DND-41 (cell line): ENCODE results near the gene CCHCR1.

Source experiments
- ATAC-seq: fragments of 200-7000 bp; cut with Tn5 transposase; 3 replicates; pipeline ENCODE4 v1.9.1; 2021; ENCODE audit warnings: low read depth; ENCODE audit not compliant: insufficient read depth
- DNase-seq: peaks from one replicate; pipeline ENCODE4 v3.0.0-alpha.2; 2020
- H2AFZ ChIP-seq: 2 replicates; pipeline ENCODE4 v1.6.0; 2012; ENCODE audit warnings: low read depth, low read length
- H3K27ac ChIP-seq: 2 replicates; pipeline ENCODE4 v1.5.1; 2012; ENCODE audit warnings: low read length, inconsistent platforms
- H3K27me3 ChIP-seq: fragments of 200-600 bp; sonication (generic); 2 replicates; pipeline ENCODE4 v1.6.0; 2012; ENCODE audit warnings: low read length, mild to moderate bottlenecking, inconsistent platforms; ENCODE audit not compliant: insufficient read depth, poor library complexity
- H3K36me3 ChIP-seq: 2 replicates; pipeline ENCODE4 v1.5.1; 2012; ENCODE audit warnings: low read length, inconsistent platforms; ENCODE audit not compliant: insufficient read depth
- H3K4me1 ChIP-seq: 2 replicates; pipeline ENCODE4 v1.5.1; 2012; ENCODE audit warnings: mild to moderate bottlenecking, low read length; ENCODE audit not compliant: insufficient read depth
- H3K4me2 ChIP-seq: 2 replicates; pipeline ENCODE4 v1.6.0; 2012; ENCODE audit warnings: mild to moderate bottlenecking, moderate library complexity, low read length, inconsistent platforms; ENCODE audit not compliant: insufficient read depth
- H3K4me3 ChIP-seq, 2 experiments: fragments of 200-600 bp in 1 of 2; shearing (Covaris generic) in 1 of 2; 2 replicates each; pipeline ENCODE4 v1.5.1; 2012 to 2016; ENCODE audit warnings: inconsistent platforms in 2 of 2, low read length in 2 of 2, mild to moderate bottlenecking in 2 of 2, low read depth in 1 of 2, moderate library complexity in 1 of 2
- H3K79me2 ChIP-seq: 2 replicates; pipeline ENCODE4 v1.6.0; 2012; ENCODE audit warnings: low read length, inconsistent platforms; ENCODE audit not compliant: insufficient read depth
- H3K9ac ChIP-seq: 2 replicates; pipeline ENCODE4 v1.6.0; 2012; ENCODE audit warnings: low read depth, mild to moderate bottlenecking, inconsistent platforms, low read length, moderate library complexity
- H3K9me3 ChIP-seq: 2 replicates; pipeline ENCODE4 v1.5.1; 2012; ENCODE audit warnings: low read length, moderate library complexity, mild to moderate bottlenecking, inconsistent platforms; ENCODE audit not compliant: insufficient read depth, severe bottlenecking
- H4K20me1 ChIP-seq: 2 replicates; pipeline ENCODE4 v1.6.0; 2012; ENCODE audit warnings: low read length; ENCODE audit not compliant: insufficient read depth
- CTCF ChIP-seq: IDR thresholded peaks from 2 replicates; pipeline ENCODE4 v1.5.1; 2012; ENCODE audit warnings: borderline replicate concordance, low read length, moderate library complexity, mild to moderate bottlenecking; ENCODE audit not compliant: poor library complexity, severe bottlenecking; ENCODE audit errors: extremely low read depth
- EZH2 ChIP-seq: IDR thresholded peaks from 3 replicates; pipeline ENCODE4 v1.6.1; 2012; ENCODE audit warnings: borderline replicate concordance, low read depth, mild to moderate bottlenecking, moderate library complexity, low read length, inconsistent platforms; ENCODE audit not compliant: severe bottlenecking

Gene CCHCR1

GRCh38 chr6:31180500-31180899, 22.9 kb upstream of the CCHCR1 start:
- DNase-seq (no peak), ATAC-seq (no peak)
- Histone ChIP-seq H3K27me3 (no peaks in the 10 kb centered on the region), H3K4me2 (no peak overlapping the region), H4K20me1 (no peaks in the 10 kb centered on the region), H3K27ac (no peak overlapping the region), H3K4me3 (no peak overlapping the region), H3K9ac (no peak overlapping the region), H3K79me2 (no peaks in the 10 kb centered on the region), H2AFZ (no peak overlapping the region), H3K36me3 (no peaks in the 10 kb centered on the region), H3K4me1 (0 out of 2 replicates have a peak, but pooled peaks cover 3% of the 10 kb centered on the region), H3K9me3 (no peaks in the 10 kb centered on the region)
- TF ChIP-seq EZH2 (no peak), CTCF (no peak)

- H3K9ac ChIP-seq, result no peak overlapping the region
- no peak overlapping the region for H3K4me2 ChIP-seq
- no peak for DNase-seq
- 0 out of 2 replicates have a peak, but pooled peaks cover 3% of the 10 kb centered on the region for H3K4me1 ChIP-seq
- no peaks in the 10 kb centered on the region for H4K20me1 ChIP-seq
- TF ChIP-seq CTCF (no peak), EZH2 (no peak)
- no peaks in the 10 kb centered on the region for H3K79me2 ChIP-seq
- no peaks in the 10 kb centered on the region for H3K27me3 ChIP-seq
- H3K36me3 ChIP-seq, result no peaks in the 10 kb centered on the region
- H3K9me3 ChIP-seq, result no peaks in the 10 kb centered on the region
- no peak for ATAC-seq
- no peak overlapping the region for H3K27ac ChIP-seq
- H2AFZ ChIP-seq, result no peak overlapping the region
- H3K4me3 ChIP-seq, result no peak overlapping the region
Observed at GRCh38 chr6:31179896-31180295, 22.3 kb upstream of the CCHCR1 start.

GRCh38 chr6:31179042-31179386, 21.4 kb upstream of the CCHCR1 start:
- Histone ChIP-seq H3K27ac (no peak overlapping the region), H3K9me3 (no peaks in the 10 kb centered on the region), H4K20me1 (no peaks in the 10 kb centered on the region), H3K27me3 (no peaks in the 10 kb centered on the region), H2AFZ (no peak overlapping the region), H3K4me2 (no peak overlapping the region), H3K36me3 (no peaks in the 10 kb centered on the region), H3K4me1 (0 out of 2 replicates have a peak, but pooled peaks cover 3% of the 10 kb centered on the region), H3K79me2 (no peaks in the 10 kb centered on the region), H3K9ac (no peak overlapping the region), H3K4me3 (no peak overlapping the region)
- no peak for ATAC-seq
- TF ChIP-seq EZH2 (no peak), CTCF (no peak)
- DNase-seq, result no peak
